Measurements from ENCODE around the gene CDNF. TPM values are rescaled to one million over a fixed set of nuclear protein-coding genes. Genes with fewer than 3 reads are reported as not detected.

CDNF gene
- total RNA-seq, result 1.5 TPM
- long read RNA-seq, partial matches to known transcripts, result 0 of 2 reads
- long read RNA-seq, other reads (novel, unspliced or antisense), result 0 of 2 reads

DNA sequence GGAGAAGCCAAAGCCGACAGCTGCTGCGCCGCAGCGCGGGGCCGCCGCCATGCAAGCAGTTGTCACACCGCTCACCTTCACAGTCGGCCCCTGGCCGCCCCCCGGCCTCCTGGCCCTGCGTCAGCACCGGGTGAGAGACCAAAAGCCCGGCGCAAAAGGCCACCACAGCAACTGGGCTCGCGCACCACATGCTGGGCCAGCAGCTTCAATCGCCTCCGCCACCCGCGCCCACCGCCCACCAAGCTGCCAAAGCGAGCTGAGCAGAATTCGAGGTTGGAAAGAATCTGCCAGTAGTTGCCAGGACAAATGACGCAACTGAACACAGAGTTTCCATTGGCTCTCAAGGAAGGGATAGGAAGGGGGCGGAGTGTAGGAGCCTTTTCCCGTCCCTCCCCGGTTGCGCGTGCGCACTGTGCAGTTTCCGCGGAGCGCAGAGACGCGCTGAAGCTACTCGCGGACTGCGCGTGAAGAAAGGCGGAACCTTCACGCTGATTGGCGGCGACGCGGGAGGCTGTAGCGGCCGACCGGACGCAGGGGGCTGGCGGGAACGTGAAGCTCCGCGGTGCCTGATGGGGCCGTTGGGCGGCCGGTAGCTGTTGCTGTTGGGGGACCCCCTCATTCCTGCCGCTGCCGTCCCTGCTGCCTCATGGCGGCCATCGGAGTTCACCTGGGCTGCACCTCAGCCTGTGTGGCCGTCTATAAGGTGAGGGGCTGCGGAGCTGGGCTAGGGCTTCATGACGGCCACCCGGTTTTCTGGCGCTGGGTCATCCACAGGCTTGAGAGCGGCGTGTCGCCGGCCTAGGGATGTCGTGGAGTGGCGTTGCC is at the start of gene CDNF, which contains the start of the genes HSPA14 and MSANTD7:
Gene CDNF (minus strand): TSS at position 281 of the 825 bp plus-strand sequence. CDS start 91 bp downstream, at position 190.
Gene HSPA14 (plus strand): TSS at position 550 of the 825 bp plus-strand sequence. CDS start 97 bp downstream, at position 647.
Gene MSANTD7 (plus strand): TSS at position 550 of the 825 bp plus-strand sequence. CDS start 3,979 bp downstream, outside the sequence.
- Histone ChIP-seq H3K4me1 (peaks cover 35% of the 10 kb centered on the region), H3K27ac (replicated peaks) (peak within 1 kb of the TSS; percentile 96), H3K9me3 (replicated peaks) (no peaks in the 10 kb centered on the region), H3K27me3 (ENCODE audit: low read depth) (no peaks in the 10 kb centered on the region), H3K36me3 (peaks cover 30% of the 10 kb centered on the region), H3K4me3 (peak within 1 kb of the TSS; percentile 92)
- intact Hi-C loops (cut with micrococcal nuclease), result no loop called here
- TF ChIP-seq, protein P1, sequence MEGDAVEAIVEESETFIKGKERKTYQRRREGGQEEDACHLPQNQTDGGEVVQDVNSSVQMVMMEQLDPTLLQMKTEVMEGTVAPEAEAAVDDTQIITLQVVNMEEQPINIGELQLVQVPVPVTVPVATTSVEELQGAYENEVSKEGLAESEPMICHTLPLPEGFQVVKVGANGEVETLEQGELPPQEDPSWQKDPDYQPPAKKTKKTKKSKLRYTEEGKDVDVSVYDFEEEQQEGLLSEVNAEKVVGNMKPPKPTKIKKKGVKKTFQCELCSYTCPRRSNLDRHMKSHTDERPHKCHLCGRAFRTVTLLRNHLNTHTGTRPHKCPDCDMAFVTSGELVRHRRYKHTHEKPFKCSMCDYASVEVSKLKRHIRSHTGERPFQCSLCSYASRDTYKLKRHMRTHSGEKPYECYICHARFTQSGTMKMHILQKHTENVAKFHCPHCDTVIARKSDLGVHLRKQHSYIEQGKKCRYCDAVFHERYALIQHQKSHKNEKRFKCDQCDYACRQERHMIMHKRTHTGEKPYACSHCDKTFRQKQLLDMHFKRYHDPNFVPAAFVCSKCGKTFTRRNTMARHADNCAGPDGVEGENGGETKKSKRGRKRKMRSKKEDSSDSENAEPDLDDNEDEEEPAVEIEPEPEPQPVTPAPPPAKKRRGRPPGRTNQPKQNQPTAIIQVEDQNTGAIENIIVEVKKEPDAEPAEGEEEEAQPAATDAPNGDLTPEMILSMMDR (IDR thresholded peaks at IDR 0.05; ENCODE audit: borderline replicate concordance), result no peak
- DNase-seq, result peak; percentile 99

- Histone ChIP-seq H3K9me3 (replicated peaks) (no peaks in the 10 kb centered on the region), H3K27ac (replicated peaks) (no peak overlapping the region), H3K36me3 (no peaks in the 10 kb centered on the region), H3K4me1 (peaks cover 15% of the 10 kb centered on the region), H3K4me3 (no peak overlapping the region), H3K27me3 (ENCODE audit: low read depth) (no peaks in the 10 kb centered on the region)
- TF ChIP-seq, protein P1 (IDR thresholded peaks at IDR 0.05; ENCODE audit: borderline replicate concordance), result no peak
- DNase-seq, result no peak
- intact Hi-C loops (cut with micrococcal nuclease), result no loop called here
Measured at GRCh38 chr10:14884082-14884481, 46.2 kb upstream of the CDNF start.

DNA sequence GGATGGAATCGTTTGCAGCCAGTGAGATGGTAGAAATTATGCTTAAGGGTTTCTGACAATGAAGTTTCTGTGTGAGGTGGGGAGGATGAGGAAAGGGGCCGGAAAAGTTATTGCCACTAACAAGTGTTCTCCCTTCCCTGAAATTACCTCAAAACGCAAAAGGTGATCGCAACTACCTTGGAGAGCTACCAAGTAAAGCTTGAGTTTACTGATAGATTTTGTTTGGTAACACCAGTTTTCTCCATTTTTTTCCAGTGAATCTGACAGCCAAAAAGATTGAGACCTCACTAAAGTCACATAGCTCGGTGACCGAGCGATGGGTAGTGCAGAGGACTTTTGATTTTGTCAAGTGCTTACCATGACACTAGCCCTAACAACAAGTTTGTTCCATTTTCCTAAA is 42.4 kb upstream of the CDNF start:
- Histone ChIP-seq H3K4me3 (peak overlapping the region; percentile 95), H3K27ac (replicated peaks) (no peak overlapping the region), H3K4me1 (peaks cover 50% of the 10 kb centered on the region), H3K9me3 (replicated peaks) (no peaks in the 10 kb centered on the region), H3K27me3 (ENCODE audit: low read depth) (no peaks in the 10 kb centered on the region), H3K36me3 (no peaks in the 10 kb centered on the region)
- DNase-seq, result no peak
- intact Hi-C loops (cut with micrococcal nuclease), result no loop called here
- TF ChIP-seq, protein P1 (IDR thresholded peaks at IDR 0.05; ENCODE audit: borderline replicate concordance), result no peak

GRCh38 chr10:14879928-14880193 is 42.0 kb upstream of the CDNF start:
- no peaks in the 10 kb centered on the region for H3K36me3 ChIP-seq
- H3K4me3 ChIP-seq, result peak overlapping the region; percentile 95
- no peaks in the 10 kb centered on the region for H3K27me3 ChIP-seq (ENCODE audit: low read depth)
- TF ChIP-seq, protein P1 (IDR thresholded peaks at IDR 0.05; ENCODE audit: borderline replicate concordance), result no peak
- intact Hi-C loops (cut with micrococcal nuclease), result no loop called here
- DNase-seq, result no peak
- H3K9me3 ChIP-seq (replicated peaks), result no peaks in the 10 kb centered on the region
- H3K4me1 ChIP-seq, result peaks cover 50% of the 10 kb centered on the region
- H3K27ac ChIP-seq (replicated peaks), result no peak overlapping the region

- peak overlapping the region; percentile 95 for H3K4me3 ChIP-seq
- intact Hi-C loops (cut with micrococcal nuclease), result no loop called here
- TF ChIP-seq, protein P1 (IDR thresholded peaks at IDR 0.05; ENCODE audit: borderline replicate concordance), result no peak
- no peaks in the 10 kb centered on the region for H3K9me3 ChIP-seq (replicated peaks)
- DNase-seq, result peak; percentile 34
- H3K4me1 ChIP-seq, result peaks cover 50% of the 10 kb centered on the region
- no peaks in the 10 kb centered on the region for H3K36me3 ChIP-seq
- no peaks in the 10 kb centered on the region for H3K27me3 ChIP-seq (ENCODE audit: low read depth)
- peak overlapping the region; percentile 98 for H3K27ac ChIP-seq (replicated peaks)
Measured at GRCh38 chr10:14879124-14879927, 41.5 kb upstream of the CDNF start.
